ENCODE results near the gene MRPS11. TPM values are rescaled to one million over a fixed set of nuclear protein-coding genes. Genes with fewer than 3 reads are reported as not detected.

The MRPS11 gene
- total RNA-seq, 4 donors from 2014 or later = 20.0 to 32.7 (median 28.9) TPM

- WGBS = 66% methylated on average over 3 of the region's 5 CpGs
- Histone ChIP-seq H3K27me3 (peaks cover 8% of the 10 kb centered on the region), H3K4me1 (no peaks in the 10 kb centered on the region), H3K4me3 (no peak overlapping the region), H3K36me3 (no peaks in the 10 kb centered on the region), H3K27ac (no peak overlapping the region), H3K9me3 (no peaks in the 10 kb centered on the region)
- no peak for TF ChIP-seq POLR2AphosphoS5 (IDR thresholded peaks at IDR 0.05)
- no peak for TF ChIP-seq POLR2A (IDR thresholded peaks at IDR 0.05)
- no peak for TF ChIP-seq CTCF (IDR thresholded peaks at IDR 0.05)
- TF ChIP-seq EP300 (IDR thresholded peaks at IDR 0.05) = no peak
- no peak for DNase-seq (ENCODE audit: low spot score in 2 of 2)
Measured at GRCh38 chr15:88448991-88449461, 18.5 kb upstream of the MRPS11 start.

GRCh38 chr15:88449581-88449980 is 17.9 kb upstream of the MRPS11 start:
- DNase-seq (ENCODE audit: low spot score in 2 of 2) = no peak
- no peaks in the 10 kb centered on the region for H3K9me3 ChIP-seq
- H3K4me3 ChIP-seq = no peak overlapping the region
- peaks cover 8% of the 10 kb centered on the region for H3K27me3 ChIP-seq
- 86% methylated on average over 7 of the region's 8 CpGs for WGBS
- H3K27ac ChIP-seq = no peak overlapping the region
- H3K36me3 ChIP-seq = no peaks in the 10 kb centered on the region
- no peak for TF ChIP-seq CTCF (IDR thresholded peaks at IDR 0.05)
- no peak for TF ChIP-seq EP300 (IDR thresholded peaks at IDR 0.05)
- no peak for TF ChIP-seq POLR2AphosphoS5 (IDR thresholded peaks at IDR 0.05)
- no peak for TF ChIP-seq POLR2A (IDR thresholded peaks at IDR 0.05)
- H3K4me1 ChIP-seq = peaks cover under 1% of the 10 kb centered on the region

- Histone ChIP-seq H3K4me3 (no peak overlapping the region), H3K27ac (no peak overlapping the region), H3K4me1 (peaks cover 8% of the 10 kb centered on the region), H3K9me3 (no peaks in the 10 kb centered on the region), H3K27me3 (peaks cover 8% of the 10 kb centered on the region), H3K36me3 (no peaks in the 10 kb centered on the region)
- DNase-seq (ENCODE audit: low spot score in 2 of 2) = no peak
- under 1% methylated on average over 12 of the region's 12 CpGs for WGBS
- TF ChIP-seq POLR2A (IDR thresholded peaks at IDR 0.05) (no peak), CTCF (IDR thresholded peaks at IDR 0.05) (peak in 1 of 2 donors; percentile 54)
Measured at GRCh38 chr15:88450125-88450798, 17.2 kb upstream of the MRPS11 start.

- H3K4me3 ChIP-seq = no peak overlapping the region
- H3K36me3 ChIP-seq = peaks cover 17% of the 10 kb centered on the region
- H3K9me3 ChIP-seq = no peaks in the 10 kb centered on the region
- H3K27me3 ChIP-seq = peaks cover 7% of the 10 kb centered on the region
- H3K4me1 ChIP-seq = peaks cover 9% of the 10 kb centered on the region
- no peak overlapping the region for H3K27ac ChIP-seq
- no peak for DNase-seq (ENCODE audit: low spot score in 2 of 2)
- 48% methylated on average over 1 of the region's 1 CpG for WGBS
- no peak for TF ChIP-seq EP300 (IDR thresholded peaks at IDR 0.05)
- no peak for TF ChIP-seq CTCF (IDR thresholded peaks at IDR 0.05)
- no peak for TF ChIP-seq POLR2A (IDR thresholded peaks at IDR 0.05)
- TF ChIP-seq POLR2AphosphoS5 (IDR thresholded peaks at IDR 0.05) = no peak
Measured at GRCh38 chr15:88453651-88454050, 13.9 kb upstream of the MRPS11 start.

GRCh38 chr15:88454236-88454635 is 13.3 kb upstream of the MRPS11 start:
- H3K4me1 ChIP-seq = peaks cover 9% of the 10 kb centered on the region
- no peak overlapping the region for H3K27ac ChIP-seq
- WGBS = 72% methylated on average over 1 of the region's 1 CpG
- H3K9me3 ChIP-seq = no peaks in the 10 kb centered on the region
- no peak for DNase-seq (ENCODE audit: low spot score in 2 of 2)
- H3K27me3 ChIP-seq = peaks cover 1% of the 10 kb centered on the region
- TF ChIP-seq POLR2AphosphoS5 (IDR thresholded peaks at IDR 0.05) = no peak
- TF ChIP-seq CTCF (IDR thresholded peaks at IDR 0.05) = no peak
- no peak for TF ChIP-seq EP300 (IDR thresholded peaks at IDR 0.05)
- no peak for TF ChIP-seq POLR2A (IDR thresholded peaks at IDR 0.05)
- H3K36me3 ChIP-seq = peaks cover 23% of the 10 kb centered on the region
- no peak overlapping the region for H3K4me3 ChIP-seq
